CD4-positive, alpha-beta T cell treated with Interleukin-4 for 1 hour (primary cell): ENCODE data around the gene MAZ.
A peak's percentile ranks its signal among the peaks of the same experiment; 100 is the strongest.
"Not testable (repeated sequence)": the region's sequence is repeated elsewhere in the genome, so short reads cannot be mapped to it uniquely, and the experiment has no call there.

ENCODE experiments used
- DNase-seq, 2 donors: peaks; one replicate each; pipeline ENCODE4 v3.0.0-alpha.2; 2020 to 2022

The MAZ gene

GRCh38 chr16:29784901-29785500 is 21.3 kb upstream of the MAZ start:
- peak; percentile 81 to 82 for DNase-seq

GRCh38 chr16:29787155-29787554 is 19.2 kb upstream of the MAZ start:
- DNase-seq: not testable (repeated sequence)

- no peak for DNase-seq
Measured at GRCh38 chr16:29789775-29790182, 16.6 kb upstream of the MAZ start.

- peak; percentile 100 for DNase-seq
Measured at GRCh38 chr16:29790183-29790948, 16.0 kb upstream of the MAZ start, which contains the start of gene KIF22. Gene KIF22 (plus strand): TSS chr16:29790751. CDS start chr16:29790760, 9 bp downstream.

GRCh38 chr16:29790949-29791844 is 15.1 kb upstream of the MAZ start:
- DNase-seq: peak in 1 of 2 donors; percentile 34

- no peak for DNase-seq
Measured at GRCh38 chr16:29791845-29792807, 14.2 kb upstream of the MAZ start.

- not testable (repeated sequence) for DNase-seq
Measured at GRCh38 chr16:29793153-29793552, 13.2 kb upstream of the MAZ start.

GRCh38 chr16:29794231-29794710 is 12.1 kb upstream of the MAZ start:
- DNase-seq: no peak

- DNase-seq: no peak
Measured at GRCh38 chr16:29802416-29802935, 3.9 kb upstream of the MAZ start.

- DNase-seq: no peak
Measured at GRCh38 chr16:29804020-29804419, 2.3 kb upstream of the MAZ start.

GRCh38 chr16:29804455-29805231 is 1.7 kb upstream of the MAZ start:
- no peak for DNase-seq

- peak; percentile 98 for DNase-seq
Measured at GRCh38 chr16:29805232-29806098, 864 bp upstream of the MAZ start.

GRCh38 chr16:29806641-29807425 is 504 bp downstream of the MAZ start:
- DNase-seq: no peak

GRCh38 chr16:29807426-29808218 is 1.3 kb downstream of the MAZ start:
- DNase-seq: peak; percentile 91 to 92

- DNase-seq: no peak
Measured at GRCh38 chr16:29808219-29808900, 2.0 kb downstream of the MAZ start.

- DNase-seq: no peak
Measured at GRCh38 chr16:29809031-29809747, 2.9 kb downstream of the MAZ start.
